GM12864 (cell line): ENCODE measurements around the gene TBXA2R.

Experiments used
- DNase-seq: peaks from one replicate; pipeline ENCODE4 v3.0.0-alpha.2; 2011; ENCODE audit warnings: low read depth
- H3K4me3 ChIP-seq: 2 replicates; pipeline ENCODE4 v1.5.1; 2011; ENCODE audit warnings: mild to moderate bottlenecking, low read depth, low read length, control low read depth
- CTCF ChIP-seq: IDR thresholded peaks from 2 replicates; pipeline ENCODE4 v1.5.1; 2011; ENCODE audit warnings: low read depth, mild to moderate bottlenecking, moderate library complexity, low read length, control low read depth, inconsistent platforms; ENCODE audit errors: missing control alignments

Gene TBXA2R

GRCh38 chr19:3576696-3577443 is 29.8 kb downstream of the TBXA2R start:
- TF ChIP-seq CTCF: no peak
- H3K4me3 ChIP-seq: no peak overlapping the region
- DNase-seq: no peak

- no peak overlapping the region for H3K4me3 ChIP-seq
- DNase-seq: no peak
- TF ChIP-seq CTCF: no peak
These were observed 30.6 kb downstream of the TBXA2R start for GRCh38 chr19:3575949-3576673.

GRCh38 chr19:3575260-3575741 is 31.4 kb downstream of the TBXA2R start:
- no peak overlapping the region for H3K4me3 ChIP-seq
- DNase-seq: no peak
- peak; percentile 58 for TF ChIP-seq CTCF

- TF ChIP-seq CTCF: no peak
- H3K4me3 ChIP-seq: peak overlapping the region; percentile 97
- peak; percentile 85 for DNase-seq
These were observed 32.6 kb downstream of the TBXA2R start for GRCh38 chr19:3573858-3574637.

- no peak for TF ChIP-seq CTCF
- peak overlapping the region; percentile 97 for H3K4me3 ChIP-seq
- no peak for DNase-seq
These were observed 33.4 kb downstream of the TBXA2R start for GRCh38 chr19:3573162-3573857.

GRCh38 chr19:3572855-3573161 is 33.9 kb downstream of the TBXA2R start, which contains the start of gene HMG20B:
HMG20B (plus strand) TSS chr19:3572944; CDS start chr19:3573310, 366 bp downstream.
- H3K4me3 ChIP-seq: peak within 1 kb of the TSS; percentile 97
- no peak for TF ChIP-seq CTCF
- no peak for DNase-seq
